Kasumi-1 (cell line): Measurements from ENCODE around the gene NTN3.
"Not testable (repeated sequence)": the region's sequence is repeated elsewhere in the genome, so short reads cannot be mapped to it uniquely, and the experiment has no call there.

Experiments
- DNase-seq, 2 experiments: peaks; one replicate each; lab custom pipeline; 2025; lab: John Stamatoyannopoulos, UW

Gene NTN3

DNA sequence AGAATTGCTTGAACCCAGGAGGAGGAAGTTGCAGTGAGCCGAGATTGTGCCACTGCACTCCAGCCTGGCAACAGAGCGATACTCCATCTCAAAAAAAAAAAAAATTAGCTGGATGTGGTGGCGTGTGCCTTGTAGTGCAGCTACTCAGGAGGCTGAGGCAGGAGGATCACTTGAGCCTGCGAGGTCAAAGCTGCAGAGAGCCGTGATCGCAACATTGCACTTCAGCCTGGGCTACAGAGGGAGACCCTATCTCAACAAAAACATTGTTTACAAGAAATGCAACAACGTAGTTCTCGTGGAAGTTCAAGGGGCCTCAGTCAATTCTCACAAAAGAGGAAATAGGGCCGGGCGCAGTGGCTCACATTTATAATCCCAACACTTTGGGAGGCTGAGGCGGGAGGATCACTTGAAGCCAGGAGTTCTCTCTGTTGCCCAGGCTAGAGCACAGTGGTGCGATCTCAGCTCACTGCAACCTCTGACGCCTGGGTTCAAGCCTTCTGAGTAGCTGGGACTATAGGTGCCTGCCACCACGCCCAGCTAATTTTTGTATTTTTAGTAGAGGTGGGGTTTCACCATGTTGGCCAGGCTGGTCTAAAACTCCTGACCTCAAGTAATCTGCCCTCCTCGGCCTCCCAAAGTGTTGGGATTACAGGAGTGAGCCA lies 29.8 kb upstream of the NTN3 start:
- not testable (repeated sequence) for DNase-seq

DNA sequence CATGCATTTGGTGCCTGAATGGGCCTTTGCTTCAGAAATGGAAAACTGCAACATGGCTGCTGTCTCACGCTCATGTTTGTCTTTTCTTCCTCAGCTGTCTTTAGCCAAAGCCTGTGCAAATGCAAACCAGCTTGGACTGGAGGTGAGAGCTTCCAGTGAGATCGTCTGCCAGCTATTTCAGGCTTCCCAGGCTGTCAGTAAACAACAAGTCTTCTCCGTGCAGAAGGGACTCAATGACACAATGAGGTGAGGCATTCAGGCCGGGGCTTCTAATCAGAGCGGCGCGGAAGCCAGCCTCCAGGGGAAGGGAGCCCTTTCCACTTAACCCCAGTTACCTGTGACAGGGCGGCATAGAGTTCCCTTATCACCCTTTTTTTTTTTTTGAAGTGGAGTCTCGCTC lies 27.5 kb upstream of the NTN3 start:
- DNase-seq: no peak

DNA sequence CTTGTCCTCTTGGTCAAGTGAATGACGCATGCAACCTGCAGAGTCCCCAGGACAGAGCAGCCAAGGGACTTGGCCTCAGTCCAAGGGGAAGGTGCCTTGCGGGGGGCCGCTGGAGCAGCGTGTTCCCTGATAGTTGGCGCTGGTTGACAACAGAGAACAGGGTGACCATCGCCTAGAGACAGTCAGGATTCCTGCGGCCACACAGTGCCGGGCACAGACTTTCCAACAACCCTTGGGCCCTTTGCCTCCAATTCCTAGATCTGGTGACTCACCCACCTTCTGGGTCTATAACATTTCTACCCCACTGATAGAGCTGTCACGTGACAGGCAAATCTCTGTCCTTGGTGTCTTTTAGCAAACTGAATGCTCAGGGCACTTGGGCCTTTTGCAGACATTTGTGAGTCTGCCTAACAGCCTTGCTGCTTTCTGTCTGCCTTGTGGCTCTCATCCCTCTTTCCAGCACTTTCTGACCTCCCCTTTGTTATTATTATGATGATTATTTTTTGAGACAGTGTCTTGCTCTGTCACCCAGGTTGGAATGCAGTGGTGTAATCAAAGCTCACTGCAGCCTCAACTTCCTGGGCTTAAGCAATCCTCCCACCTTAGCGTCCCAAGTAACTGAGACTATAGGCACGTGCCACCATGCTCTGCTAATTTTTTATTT lies 23.0 kb upstream of the NTN3 start:
- DNase-seq: no peak

DNA sequence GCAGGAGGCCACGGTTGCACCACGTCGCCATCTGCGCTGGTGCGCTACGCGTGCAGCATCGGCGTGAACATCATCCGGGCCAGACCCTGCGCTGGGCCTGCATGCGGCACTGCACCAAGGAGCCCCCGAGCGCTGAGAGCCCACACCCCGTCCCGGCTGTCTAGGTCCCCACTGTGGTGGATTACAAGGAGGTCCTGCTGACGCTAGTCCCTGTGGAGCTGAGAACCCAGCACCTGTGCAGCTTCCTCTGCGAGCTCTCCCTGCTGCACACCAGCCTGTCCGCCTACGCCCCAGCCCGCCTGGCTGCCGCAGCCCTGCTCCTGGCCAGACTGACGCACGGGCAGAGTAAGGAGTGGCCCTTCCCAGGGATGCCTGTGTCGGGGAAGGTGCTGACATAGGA lies 22.0 kb upstream of the NTN3 start:
- DNase-seq: no peak

DNA sequence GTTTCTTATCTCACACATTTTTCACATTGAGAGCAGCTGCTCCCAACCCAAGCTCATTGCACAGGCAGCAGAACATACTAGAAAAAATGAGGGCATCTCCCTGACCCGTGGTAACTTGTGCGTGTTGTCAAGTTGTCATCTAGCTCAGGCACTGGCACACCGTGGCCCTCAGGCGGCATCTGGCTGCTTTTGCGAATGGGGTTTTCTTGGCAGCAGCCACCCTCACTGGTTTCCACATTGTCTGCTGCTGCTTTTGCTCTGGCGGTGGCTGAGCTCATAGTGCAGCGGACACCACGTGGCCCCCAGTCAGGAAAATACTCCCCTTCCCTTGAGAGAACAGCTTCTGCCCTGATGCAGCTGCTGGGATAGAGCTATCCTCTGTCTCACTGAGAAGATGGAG lies 20.6 kb upstream of the NTN3 start:
- no peak for DNase-seq

DNA sequence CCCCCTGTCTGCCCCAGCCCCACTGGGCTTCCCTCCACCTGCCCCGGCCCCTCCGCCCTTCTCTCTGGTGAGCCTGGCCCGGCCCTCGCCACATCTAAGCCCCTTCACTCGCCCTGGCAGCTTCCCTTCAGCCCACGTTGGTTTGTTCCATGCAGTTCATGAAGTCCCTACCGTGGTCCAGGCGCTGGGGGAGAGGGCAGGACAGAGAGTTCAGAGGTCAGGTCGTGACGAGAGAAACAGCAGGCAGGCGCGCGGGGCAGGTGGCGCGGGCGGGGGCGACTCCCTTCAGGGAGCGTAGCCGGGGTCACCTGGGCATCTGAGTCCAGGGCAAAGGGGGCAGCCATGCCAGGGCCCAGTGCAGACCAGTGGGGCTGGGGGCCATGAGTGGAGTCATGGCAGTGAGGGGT lies 20.1 kb upstream of the NTN3 start:
- no peak for DNase-seq

DNA sequence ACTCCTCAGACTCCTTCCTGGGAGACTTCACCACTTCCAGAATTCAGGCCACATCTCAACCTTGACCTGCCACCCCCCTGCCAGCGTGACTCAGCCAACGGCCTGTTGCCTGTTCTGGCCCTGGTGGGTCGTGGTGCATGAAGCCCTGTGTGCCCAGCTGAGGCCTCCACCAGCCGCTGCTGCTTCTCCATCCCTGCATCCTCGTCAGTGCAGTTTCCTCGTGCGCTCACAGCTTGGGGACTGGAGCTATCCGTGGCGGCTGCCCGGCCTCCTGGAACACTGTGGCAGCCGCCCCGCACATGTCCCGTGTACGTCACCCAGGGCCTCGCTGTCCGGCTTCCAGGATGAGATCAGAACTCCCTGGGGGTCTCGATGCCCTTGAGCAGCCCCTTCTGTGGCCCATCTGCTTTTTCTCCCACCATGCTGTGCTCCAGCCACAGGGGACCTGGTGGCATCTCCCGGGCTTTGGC lies 19.2 kb upstream of the NTN3 start:
- DNase-seq: no peak

DNA sequence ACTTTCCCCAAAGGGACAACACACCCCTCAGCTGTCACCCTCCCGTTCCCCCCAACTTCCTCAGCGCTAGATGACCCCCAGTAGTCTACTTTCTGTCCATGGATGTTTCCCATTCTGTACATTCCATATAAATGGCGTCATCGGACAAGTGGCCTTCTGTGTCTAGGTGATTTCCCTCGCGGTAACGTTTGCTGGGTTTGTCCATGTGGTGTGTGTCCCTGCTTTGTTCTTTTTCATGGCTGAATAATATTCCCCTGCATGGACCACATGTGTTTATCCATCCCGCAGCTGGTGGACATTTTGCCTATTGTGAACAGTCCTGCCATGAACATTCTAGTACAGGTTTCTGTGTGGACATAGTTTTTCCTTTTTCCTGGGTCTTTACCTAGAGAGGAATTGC lies 18.4 kb upstream of the NTN3 start:
- no peak for DNase-seq

DNA sequence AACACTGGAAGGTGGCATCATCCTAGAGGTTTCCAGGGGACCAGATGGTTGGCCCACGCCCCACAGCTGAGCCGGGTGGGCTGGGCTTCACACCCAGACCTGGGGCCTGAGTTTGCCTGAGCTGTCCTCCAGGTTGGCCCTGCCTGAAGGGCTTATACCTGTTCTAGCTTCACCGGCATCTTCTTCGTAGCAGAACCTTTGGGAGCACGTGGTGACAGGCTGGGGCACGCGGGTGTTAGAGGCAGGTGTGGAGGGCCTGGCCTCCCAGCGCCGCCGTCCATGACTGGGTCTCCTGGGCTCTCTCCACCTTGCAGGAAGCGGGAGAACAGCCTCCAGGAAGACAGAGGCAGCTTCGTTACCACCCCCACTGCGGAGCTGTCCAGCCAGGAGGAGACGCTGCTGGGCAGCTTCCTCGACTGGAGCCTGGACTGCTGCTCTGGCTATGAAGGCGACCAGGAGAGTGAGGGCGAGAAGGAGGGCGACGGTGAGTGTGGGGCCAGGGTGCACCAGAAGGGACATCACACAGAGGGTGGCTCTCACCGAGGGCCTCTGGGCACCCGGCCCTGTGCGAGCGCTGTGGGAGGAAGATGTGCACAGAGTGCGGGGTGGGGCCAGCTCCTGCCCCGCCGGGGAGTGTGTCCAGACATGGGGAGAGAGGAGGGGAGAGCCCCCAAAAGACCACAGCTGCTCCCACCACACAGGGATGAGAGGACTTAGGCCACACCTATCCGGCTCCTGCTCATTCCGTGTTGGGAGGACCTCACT lies 15.8 kb upstream of the NTN3 start:
- DNase-seq: no peak

DNA sequence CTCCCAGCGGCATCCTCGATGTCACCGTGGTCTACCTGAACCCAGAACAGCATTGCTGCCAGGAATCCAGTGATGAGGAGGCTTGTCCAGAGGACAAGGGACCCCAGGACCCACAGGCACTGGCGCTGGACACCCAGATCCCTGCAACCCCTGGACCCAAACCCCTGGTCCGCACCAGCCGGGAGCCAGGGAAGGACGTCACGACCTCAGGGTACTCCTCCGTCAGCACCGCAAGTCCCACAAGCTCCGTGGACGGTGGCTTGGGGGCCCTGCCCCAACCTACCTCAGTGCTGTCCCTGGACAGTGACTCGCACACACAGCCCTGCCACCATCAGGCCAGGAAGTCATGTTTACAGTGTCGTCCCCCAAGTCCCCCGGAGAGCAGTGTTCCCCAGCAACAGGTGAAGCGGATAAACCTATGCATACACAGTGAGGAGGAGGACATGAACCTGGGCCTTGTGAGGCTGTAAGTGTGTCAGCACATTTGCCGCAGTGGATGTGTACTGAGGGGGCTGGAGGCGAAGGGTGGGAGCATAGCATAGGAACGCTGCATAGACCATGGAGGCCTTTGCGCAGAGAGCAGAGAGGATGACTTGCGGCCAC lies 14.4 kb upstream of the NTN3 start:
- no peak for DNase-seq

DNA sequence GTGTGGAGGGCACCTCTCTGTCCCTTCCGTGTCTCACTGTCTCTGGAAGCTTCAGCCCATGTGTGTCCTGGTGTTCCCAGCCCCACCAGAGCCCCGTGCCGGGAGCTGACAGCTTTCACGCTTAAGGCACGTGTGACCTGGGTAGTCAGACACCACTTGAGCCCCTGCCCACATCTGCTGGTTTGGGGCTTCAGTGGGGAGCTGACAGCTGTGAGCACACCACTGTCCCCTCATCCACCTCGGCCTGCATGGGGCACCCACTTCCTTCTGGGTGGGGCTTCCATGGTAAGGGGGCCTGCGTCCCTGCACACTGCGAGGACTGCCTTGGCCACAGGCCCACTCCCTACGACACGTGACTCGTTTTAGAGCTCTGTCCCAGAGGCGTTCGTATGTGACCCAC lies 13.8 kb upstream of the NTN3 start:
- DNase-seq: no peak

DNA sequence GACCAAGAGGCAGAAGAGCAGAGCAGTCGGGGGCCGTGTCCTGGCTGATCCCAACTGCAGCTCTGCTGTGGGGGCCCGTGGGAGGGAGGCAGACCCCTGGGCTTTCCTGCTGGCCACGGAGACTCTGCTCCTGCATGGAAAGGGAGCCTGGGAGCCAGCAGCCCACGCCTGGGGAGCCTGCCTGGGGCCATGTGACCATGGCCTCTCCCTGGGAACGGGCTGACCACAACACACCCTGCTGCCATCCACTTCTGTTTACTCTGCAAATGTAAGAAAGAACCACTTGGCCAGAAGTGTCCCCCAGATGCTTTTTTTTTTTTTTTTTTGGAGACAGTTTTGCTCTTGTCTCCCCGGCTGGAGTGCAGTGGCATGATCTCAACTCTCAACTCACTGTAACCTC lies 13.2 kb upstream of the NTN3 start:
- DNase-seq: no peak

DNA sequence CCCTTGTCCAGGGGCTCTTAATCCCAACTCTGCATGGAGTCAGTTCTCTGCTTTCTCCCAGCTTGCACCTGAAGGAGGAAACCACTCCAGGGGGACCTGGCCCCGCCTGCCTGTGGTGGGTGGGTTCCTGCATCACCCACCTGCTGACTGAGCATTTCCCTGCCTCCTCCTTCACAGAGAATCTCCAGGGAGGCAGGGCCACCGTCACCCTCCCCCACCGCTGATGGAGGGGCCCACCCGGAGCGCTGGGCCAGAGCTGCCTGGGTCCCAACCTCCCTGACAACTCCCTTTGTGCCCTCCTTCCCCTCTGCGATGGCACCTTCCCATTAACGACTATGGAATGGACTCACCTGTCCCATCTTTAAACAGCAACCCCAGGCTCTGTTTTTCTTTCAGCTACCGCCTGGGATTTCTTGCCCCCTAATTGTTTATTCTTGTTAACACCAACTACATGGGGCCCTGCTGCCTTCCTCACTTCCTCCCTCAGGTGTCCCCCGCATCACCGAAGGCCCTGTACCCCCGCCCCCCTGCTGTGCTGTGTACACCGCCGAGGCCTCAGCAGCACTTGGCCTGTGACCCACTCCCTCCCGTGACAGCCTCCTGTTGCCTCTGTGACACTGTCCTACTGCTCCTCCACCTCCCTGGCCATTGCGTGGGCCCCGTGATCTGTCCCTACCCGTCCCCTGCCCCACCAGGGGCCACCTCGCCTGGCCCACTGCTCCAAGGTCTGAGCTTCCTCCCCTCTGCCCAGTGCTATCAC lies 12.0 kb upstream of the NTN3 start:
- no peak for DNase-seq

DNA sequence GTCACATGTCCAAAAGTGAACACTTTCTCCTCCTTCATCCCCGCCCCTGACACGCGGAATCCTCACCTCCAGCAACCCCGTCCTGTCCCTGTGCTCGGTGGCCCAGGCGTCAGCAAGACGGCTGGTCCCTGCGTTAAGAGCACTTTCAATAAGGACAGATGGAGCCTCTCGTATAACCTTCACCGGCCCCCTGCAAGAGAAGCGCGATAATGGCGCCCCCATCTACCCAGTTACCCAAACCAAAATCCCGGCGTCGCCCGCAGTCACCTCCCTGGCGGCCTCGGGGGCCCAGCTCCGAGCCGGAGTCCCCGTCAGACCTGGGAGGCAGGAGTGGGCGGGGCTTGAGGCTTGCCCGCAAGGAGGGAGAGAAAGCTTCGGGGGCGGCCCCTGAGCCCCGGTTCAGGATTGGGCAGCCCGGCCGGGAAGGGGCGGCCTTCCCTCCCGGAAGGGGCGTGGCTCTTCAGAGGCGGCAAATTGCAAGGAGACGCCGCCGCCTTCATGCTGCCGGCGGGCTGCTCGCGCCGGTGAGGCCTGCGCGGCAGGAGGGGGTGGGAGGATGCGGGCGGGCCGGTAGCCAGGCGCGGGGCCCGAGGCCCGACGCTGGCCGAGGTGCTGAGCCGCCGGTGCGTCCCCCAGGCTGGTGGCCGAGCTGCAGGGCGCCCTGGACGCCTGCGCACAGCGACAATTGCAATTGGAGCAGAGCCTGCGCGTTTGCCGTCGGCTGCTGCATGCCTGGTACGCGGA lies 11.3 kb upstream of the NTN3 start, which contains the start of gene TEDC2:
Gene TEDC2, plus strand, starts transcription at position 463 of the 744 bp plus-strand sequence. Its CDS starts 36 bp downstream, at position 499.
- peak; percentile 78 to 83 for DNase-seq

DNA sequence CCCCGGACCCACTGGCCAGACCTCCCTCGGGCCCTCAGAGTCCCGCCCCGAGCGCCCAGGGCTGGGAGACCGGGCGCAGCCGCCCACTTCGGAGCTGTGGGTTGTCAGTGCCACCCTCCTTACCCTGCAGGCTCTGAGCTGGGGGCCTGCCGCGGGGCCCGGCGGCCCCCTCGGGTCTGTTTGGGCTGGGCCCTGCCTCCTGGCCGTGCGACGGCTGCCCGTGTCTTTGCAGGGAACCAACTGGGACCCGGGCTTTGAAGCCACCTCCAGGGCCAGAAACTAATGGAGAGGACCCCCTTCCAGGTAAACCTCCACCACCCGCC lies 10.7 kb upstream of the NTN3 start:
- DNase-seq: no peak

DNA sequence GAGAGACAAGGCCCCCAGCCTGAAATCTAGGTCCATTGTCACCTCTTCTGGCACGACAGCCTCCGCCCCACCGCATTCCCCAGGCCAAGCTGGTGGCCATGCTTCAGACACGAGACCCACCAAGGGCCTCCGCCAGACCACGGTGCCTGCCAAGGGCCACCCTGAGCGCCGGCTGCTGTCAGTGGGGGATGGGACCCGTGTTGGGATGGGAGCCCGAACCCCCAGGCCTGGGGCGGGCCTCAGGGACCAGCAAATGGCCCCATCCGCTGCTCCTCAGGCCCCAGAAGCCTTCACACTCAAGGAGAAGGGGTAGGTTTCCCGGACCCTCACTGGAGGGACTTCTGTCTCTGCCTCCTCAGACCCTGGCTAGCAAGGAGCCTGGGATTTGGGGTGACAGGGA lies 10.2 kb upstream of the NTN3 start:
- no peak for DNase-seq

DNA sequence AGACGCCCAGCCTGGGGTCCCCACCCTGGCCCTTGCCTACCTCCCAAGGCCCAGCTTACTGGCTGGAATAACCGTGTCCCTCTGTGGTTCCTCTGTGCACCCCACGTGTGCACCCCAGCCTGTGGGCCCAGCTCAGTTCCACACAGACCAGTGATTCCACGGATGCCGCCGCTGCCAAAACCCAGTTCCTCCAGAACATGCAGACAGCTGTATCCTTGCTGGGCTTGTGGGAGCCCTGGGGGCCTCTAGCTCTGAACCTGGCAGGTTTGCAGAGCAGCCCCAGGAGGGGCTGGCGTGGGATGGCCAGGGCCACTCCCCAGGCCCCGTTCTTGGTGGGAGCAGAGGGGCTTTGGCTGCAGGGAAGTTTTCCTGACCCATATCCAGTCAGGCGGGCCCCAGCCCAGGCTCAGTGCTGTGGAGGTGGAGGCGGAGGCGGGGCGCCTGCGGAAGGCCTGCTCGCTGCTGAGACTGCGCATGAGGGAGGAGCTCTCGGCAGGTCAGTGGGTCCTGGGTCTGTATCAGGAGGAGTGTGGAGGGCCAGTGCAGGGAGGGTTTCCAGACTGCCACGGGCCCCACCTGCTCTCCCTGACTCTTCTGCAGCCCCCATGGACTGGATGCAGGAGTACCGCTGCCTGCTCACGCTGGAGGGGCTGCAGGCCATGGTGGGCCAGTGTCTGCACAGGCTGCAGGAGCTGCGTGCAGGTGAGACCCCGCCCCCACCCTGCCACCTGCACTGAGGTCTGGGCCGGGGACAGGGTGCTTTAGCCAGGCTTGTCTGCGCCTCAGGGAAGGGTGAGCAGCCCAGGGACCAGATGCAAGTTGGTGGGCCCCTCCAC lies 8.8 kb upstream of the NTN3 start:
- DNase-seq: no peak

DNA sequence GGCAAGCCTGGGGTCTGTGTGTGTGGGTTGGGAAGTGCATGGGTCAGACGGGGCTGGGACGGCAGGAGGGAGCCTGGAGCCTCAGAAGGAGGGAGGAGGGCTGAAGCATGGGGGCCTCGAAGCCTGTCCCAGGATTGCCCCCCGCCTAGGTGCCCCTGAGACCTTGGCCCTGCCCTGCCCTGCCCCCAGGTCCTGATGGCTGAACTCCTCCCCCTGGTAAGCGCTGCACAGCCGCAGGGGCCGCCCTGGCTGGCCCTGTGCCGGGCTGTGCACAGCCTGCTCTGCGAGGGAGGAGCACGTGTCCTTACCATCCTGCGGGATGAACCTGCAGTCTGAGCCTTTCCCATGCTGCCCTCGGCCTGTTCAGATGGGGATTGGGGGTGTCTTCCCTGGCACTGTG lies 6.8 kb upstream of the NTN3 start:
- no peak for DNase-seq

DNA sequence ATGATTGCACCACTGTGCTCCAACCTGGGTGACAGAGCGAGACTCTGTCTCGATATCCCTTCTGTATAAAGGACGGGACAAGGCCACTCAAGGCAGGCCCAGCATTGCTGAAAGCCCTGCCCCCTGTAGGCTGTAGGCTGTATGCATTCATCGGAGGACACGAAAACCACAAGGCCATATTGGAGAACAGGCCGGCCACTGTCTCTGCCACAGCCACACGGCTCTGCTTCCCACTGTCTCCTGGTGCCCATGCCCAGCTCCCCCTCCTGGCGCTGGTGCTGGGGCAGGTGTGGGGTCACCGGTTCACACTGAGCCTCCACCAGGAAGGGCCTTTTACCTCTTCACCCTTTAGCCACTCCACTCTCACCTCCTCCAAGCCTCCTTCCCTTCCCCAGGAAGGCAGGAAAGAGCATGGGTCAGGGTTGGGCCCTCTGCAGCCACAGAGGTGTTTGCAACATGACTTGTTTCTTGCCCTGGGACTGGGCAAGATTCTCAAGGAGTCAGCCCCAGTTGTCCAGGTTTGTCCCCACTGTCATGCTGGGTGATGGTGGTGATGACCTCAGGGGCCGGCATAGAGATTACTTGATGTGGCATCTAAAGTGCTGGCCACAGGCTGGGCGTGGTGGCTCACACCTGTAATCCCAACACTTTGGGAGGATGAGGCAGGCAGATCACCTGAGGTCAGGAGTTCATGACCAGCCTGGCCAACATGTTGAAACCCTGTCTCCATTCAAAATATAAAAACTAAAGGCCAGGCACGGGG lies 5.3 kb upstream of the NTN3 start:
- DNase-seq: no peak
